Upper lobe of right lung (tissue), 1 donor: ENCODE data around the gene ETNK2. TPM values are rescaled to one million over a fixed set of nuclear protein-coding genes. Genes with fewer than 3 reads are reported as not detected.
A peak's percentile ranks its signal among the peaks of the same experiment; 100 is the strongest.

Experiments
- ATAC-seq: fragments of 200-7000 bp; cut with Tn5 transposase; one replicate; pipeline ENCODE4 v1.9.1; 2020; ENCODE audit warnings: mild to moderate bottlenecking, moderate library complexity
- DNase-seq: peaks from one replicate; pipeline ENCODE4 v3.0.0-alpha.2; 2020
- H3K27ac ChIP-seq: fragments of 200-600 bp; one replicate; pipeline ENCODE4 v1.8.0; 2022
- H3K27me3 ChIP-seq: fragments of 200-600 bp; one replicate; pipeline ENCODE4 v1.8.0; 2022; ENCODE audit warnings: mild to moderate bottlenecking
- H3K36me3 ChIP-seq: fragments of 200-600 bp; one replicate; pipeline ENCODE4 v1.8.0; 2022
- H3K4me1 ChIP-seq: fragments of 200-600 bp; one replicate; pipeline ENCODE4 v1.8.0; 2022
- H3K4me3 ChIP-seq: fragments of 200-600 bp; one replicate; pipeline ENCODE4 v1.8.0; 2022; ENCODE audit warnings: mild to moderate bottlenecking
- H3K9me3 ChIP-seq: fragments of 200-600 bp; one replicate; pipeline ENCODE4 v1.8.0; 2022
- intact Hi-C: fragments of 100-400 bp; cut with DNase I; formaldehyde crosslinking; loops from one replicate; pipeline ENCODE4 v1.11.0; 2022
- total RNA-seq: library from RNA; stranded (reverse); fragmentation: NEBNext Ultra II Directional; extraction: Animal tissue kit (Norgen Biotek cat#: 25700); gene quantifications from one replicate; pipeline ENCODE4 v1.2.1, GENCODE V29; 2021
- TF ChIP-seq, protein P1 (sequence below): fragments of 200-600 bp; IDR thresholded peaks from one replicate; pipeline ENCODE4 v1.8.0; 2022; ENCODE audit warnings: antibody characterized with exemption
- donor health status: DM: no; HTN: yes; CAD: no; lungs with severe emphysema.

The ETNK2 gene
- total RNA-seq, 1 donor from 2014 or later = 3.6 TPM

GRCh38 chr1:204155881-204156280 lies 4.0 kb upstream of the ETNK2 start:
- no peaks in the 10 kb centered on the region for H3K36me3 ChIP-seq
- DNase-seq (no peak), ATAC-seq (no peak)
- TF ChIP-seq, protein P1, sequence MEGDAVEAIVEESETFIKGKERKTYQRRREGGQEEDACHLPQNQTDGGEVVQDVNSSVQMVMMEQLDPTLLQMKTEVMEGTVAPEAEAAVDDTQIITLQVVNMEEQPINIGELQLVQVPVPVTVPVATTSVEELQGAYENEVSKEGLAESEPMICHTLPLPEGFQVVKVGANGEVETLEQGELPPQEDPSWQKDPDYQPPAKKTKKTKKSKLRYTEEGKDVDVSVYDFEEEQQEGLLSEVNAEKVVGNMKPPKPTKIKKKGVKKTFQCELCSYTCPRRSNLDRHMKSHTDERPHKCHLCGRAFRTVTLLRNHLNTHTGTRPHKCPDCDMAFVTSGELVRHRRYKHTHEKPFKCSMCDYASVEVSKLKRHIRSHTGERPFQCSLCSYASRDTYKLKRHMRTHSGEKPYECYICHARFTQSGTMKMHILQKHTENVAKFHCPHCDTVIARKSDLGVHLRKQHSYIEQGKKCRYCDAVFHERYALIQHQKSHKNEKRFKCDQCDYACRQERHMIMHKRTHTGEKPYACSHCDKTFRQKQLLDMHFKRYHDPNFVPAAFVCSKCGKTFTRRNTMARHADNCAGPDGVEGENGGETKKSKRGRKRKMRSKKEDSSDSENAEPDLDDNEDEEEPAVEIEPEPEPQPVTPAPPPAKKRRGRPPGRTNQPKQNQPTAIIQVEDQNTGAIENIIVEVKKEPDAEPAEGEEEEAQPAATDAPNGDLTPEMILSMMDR = no peak
- H3K27me3 ChIP-seq = no peaks in the 10 kb centered on the region
- no peaks in the 10 kb centered on the region for H3K9me3 ChIP-seq
- H3K4me1 ChIP-seq = peaks cover 12% of the 10 kb centered on the region
- no peak overlapping the region for H3K4me3 ChIP-seq
- intact Hi-C loops = no loop called here
- H3K27ac ChIP-seq = no peak overlapping the region

DNA sequence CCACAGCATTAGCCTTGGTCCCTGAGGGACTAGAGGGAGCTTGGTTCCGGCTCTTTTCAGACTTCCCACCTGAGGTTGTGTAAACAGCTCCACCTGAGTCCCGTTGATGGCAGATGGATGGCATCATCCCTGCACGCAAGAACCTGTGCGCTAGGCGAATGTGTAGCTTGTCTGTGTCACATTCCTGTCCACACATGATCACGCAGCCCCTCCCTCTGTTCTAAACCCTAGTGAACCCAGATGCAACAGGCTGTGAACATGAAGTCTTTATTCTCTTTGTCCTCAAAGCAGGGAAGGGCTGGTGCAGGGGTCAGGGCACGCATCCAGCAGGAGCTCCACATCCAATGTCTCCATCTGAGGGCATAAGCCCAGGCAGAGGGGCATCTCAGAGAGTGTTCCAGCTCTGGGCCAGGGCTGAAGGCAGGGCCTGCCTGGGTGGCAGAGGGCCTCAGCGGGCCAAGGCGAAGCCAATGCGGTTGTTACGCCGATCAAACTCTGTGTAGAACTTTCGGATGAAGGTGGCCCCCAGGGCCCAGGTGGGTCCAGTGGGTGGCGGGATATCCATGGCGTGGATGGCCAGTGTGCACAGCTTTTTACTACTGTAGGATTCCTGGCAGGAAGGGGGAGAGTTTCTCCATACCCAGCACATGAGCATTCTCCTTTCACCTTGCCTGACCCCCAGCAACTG lies 2.9 kb upstream of the ETNK2 start:
- no peak overlapping the region for H3K4me3 ChIP-seq
- ATAC-seq (no peak), DNase-seq (no peak)
- H3K4me1 ChIP-seq = peaks cover 12% of the 10 kb centered on the region
- TF ChIP-seq, protein P1 = no peak
- H3K9me3 ChIP-seq = no peaks in the 10 kb centered on the region
- no peaks in the 10 kb centered on the region for H3K27me3 ChIP-seq
- no peak overlapping the region for H3K27ac ChIP-seq
- H3K36me3 ChIP-seq = no peaks in the 10 kb centered on the region
- intact Hi-C loops = no loop called here

DNA sequence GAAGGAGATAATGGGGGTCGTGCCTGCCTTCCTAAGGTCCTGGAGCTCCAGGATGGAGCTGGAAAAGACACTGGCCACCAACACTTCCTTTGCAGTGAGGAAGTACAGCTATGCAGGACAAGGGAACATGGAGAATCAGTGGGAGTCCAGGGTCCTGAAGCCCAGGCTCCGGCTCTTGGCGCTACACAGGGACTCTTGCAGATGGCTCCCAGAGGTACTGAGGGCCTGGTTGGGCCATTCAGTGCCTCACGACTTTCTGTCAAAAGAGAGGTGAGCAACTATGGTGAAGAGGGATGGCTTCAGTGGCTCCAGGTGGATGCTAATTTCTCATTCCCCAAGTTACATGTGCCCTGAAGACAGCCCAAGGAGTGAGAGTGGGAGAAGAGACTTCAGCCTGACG lies 1.8 kb upstream of the ETNK2 start:
- Histone ChIP-seq H3K9me3 (no peaks in the 10 kb centered on the region), H3K27me3 (no peaks in the 10 kb centered on the region), H3K36me3 (no peaks in the 10 kb centered on the region), H3K4me3 (no peak overlapping the region), H3K4me1 (peaks cover 12% of the 10 kb centered on the region), H3K27ac (no peak overlapping the region)
- intact Hi-C loops = no loop called here
- DNase-seq (no peak), ATAC-seq (no peak)
- TF ChIP-seq, protein P1 = no peak

DNA sequence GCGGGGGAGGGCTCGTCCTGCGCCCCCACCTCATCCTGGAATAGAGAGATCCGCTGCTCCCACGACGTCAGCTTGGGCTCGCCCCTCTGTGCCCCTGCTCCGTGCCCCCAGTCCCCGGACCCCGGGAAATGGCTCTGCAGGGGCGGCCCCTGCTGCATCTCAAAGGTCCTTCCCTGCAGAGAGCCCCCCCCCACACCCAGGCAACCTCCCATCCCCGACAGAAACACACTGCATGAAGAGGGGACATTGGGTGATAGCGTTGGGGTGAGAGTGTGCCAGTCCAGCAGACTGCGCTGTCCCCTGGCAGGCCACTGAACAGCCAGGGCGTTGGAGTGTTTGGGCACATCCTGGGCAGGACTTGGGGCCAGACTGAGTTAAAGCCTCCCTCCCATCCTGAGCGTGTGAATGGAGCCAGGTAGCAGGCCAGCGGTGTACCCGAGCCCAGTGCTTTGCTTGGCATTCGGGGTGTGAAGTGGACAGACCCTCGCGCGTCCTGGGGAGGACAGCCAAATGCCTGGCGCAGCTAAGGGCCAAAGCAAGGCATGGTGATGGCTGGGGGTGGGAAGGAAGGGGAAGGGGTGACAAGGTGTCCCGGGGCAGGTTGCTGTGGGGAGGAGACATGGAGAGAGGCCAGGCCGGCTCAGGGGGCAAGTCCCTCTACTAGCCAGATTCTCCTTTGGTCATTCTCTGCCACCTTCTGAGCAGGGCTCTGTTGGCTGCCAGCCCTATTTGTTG lies 633 bp upstream of the ETNK2 start:
- H3K27me3 ChIP-seq = no peaks in the 10 kb centered on the region
- peak; percentile 22 for ATAC-seq
- intact Hi-C loops = no loop called here
- H3K9me3 ChIP-seq = no peaks in the 10 kb centered on the region
- H3K4me3 ChIP-seq = peak overlapping the region; percentile 71
- H3K4me1 ChIP-seq = peaks cover 12% of the 10 kb centered on the region
- no peak overlapping the region for H3K27ac ChIP-seq
- no peak for DNase-seq
- TF ChIP-seq, protein P1 = no peak
- H3K36me3 ChIP-seq = no peaks in the 10 kb centered on the region

- no peak for DNase-seq
- Histone ChIP-seq H3K9me3 (no peaks in the 10 kb centered on the region), H3K36me3 (no peaks in the 10 kb centered on the region), H3K27me3 (no peaks in the 10 kb centered on the region), H3K4me1 (peaks cover 12% of the 10 kb centered on the region), H3K4me3 (peak overlapping the region; percentile 71), H3K27ac (peak overlapping the region; percentile 36)
- intact Hi-C loops = no loop called here
- ATAC-seq = peak; percentile 5
- TF ChIP-seq, protein P1 = no peak
These were observed 917 bp downstream of the ETNK2 start for GRCh38 chr1:204150702-204151551.
